ENCODE data around the gene PALB2. TPM values are rescaled to one million over a fixed set of nuclear protein-coding genes. Genes with fewer than 3 reads are reported as not detected.
A peak's percentile ranks its signal among the peaks of the same experiment; 100 is the strongest.

PALB2 gene
- total RNA-seq, 1 experiment from 2014 or later, result 19.1 TPM

GRCh38 chr16:23595246-23595950 lies 45.7 kb downstream of the PALB2 start:
- H3F3A ChIP-seq (ENCODE audit: insufficient read depth, low read depth), result no peaks in the 10 kb centered on the region
- H3K27me3 ChIP-seq (ENCODE audit: insufficient read depth, low read depth), result no peaks in the 10 kb centered on the region
- intact Hi-C loops (cut with micrococcal nuclease; ENCODE audit: unreplicated experiment), result loop anchor here (5.0 kb wide), 1 partner anchor 47 kb away; the partner anchor contains the start of genes DCTN5 and PALB2
- peaks cover 3% of the 10 kb centered on the region; the same call in 1 of the 2 replicates for H3K4me1 ChIP-seq (replicated peaks; ENCODE audit: insufficient read depth)
- CTCF ChIA-PET, result no interaction called here
- peaks cover 52% of the 10 kb centered on the region for H3K79me2 ChIP-seq (ENCODE audit: low read depth)
- TSS peak; percentile 26 for BruUV-seq (replicated peaks)
- H3K9me3 ChIP-seq (ENCODE audit: insufficient read depth, low read depth), result no peaks in the 10 kb centered on the region
- peak overlapping the region; percentile 93 for H2AFZ ChIP-seq
- H3K9me2 ChIP-seq (ENCODE audit: insufficient read depth), result no peaks in the 10 kb centered on the region
- peak overlapping the region; percentile 22 for H3K27ac ChIP-seq
- TF ChIP-seq EZH2 (IDR thresholded peaks at IDR 0.05; ENCODE audit: low read depth) (no peak), CTCF (conservative IDR thresholded peaks at IDR 0.05) (no peak)
- peaks cover 13% of the 10 kb centered on the region for H3K36me3 ChIP-seq (ENCODE audit: low read depth)
- peak overlapping the region; percentile 93 for H3K4me2 ChIP-seq
- POLR2A ChIA-PET (ENCODE audit: unreplicated experiment), result interaction anchor here (0.6 kb wide), 1 partner anchor 20 kb away, joined by 5 read pairs; no protein-coding TSS in a partner anchor
- no peak for DNase-seq
- H3K4me3 ChIP-seq, result peak overlapping the region; percentile 96
- H4K20me1 ChIP-seq (ENCODE audit: insufficient read depth), result peaks cover 39% of the 10 kb centered on the region

GRCh38 chr16:23594186-23594585 lies 46.9 kb downstream of the PALB2 start:
- ChIA-PET POLR2A (ENCODE audit: unreplicated experiment) (no interaction called here), CTCF (interaction anchor here (0.6 kb wide), 1 partner anchor 48 kb away, joined by 6 read pairs; no protein-coding TSS in a partner anchor)
- peaks cover 57% of the 10 kb centered on the region for H3K79me2 ChIP-seq (ENCODE audit: low read depth)
- H2AFZ ChIP-seq, result no peak overlapping the region
- peak overlapping the region; percentile 93 for H3K4me2 ChIP-seq
- no peaks in the 10 kb centered on the region for H3F3A ChIP-seq (ENCODE audit: insufficient read depth, low read depth)
- no peaks in the 10 kb centered on the region for H3K9me3 ChIP-seq (ENCODE audit: insufficient read depth, low read depth)
- TF ChIP-seq CTCF (conservative IDR thresholded peaks at IDR 0.05) (no peak), EZH2 (IDR thresholded peaks at IDR 0.05; ENCODE audit: low read depth) (no peak)
- H3K4me3 ChIP-seq, result no peak overlapping the region; the same call in 1 of the 2 replicates
- H3K27ac ChIP-seq, result no peak overlapping the region
- no peak for DNase-seq
- intact Hi-C loops (cut with micrococcal nuclease; ENCODE audit: unreplicated experiment), result no loop called here
- no TSS peak for BruUV-seq (replicated peaks)
- peaks cover 48% of the 10 kb centered on the region for H4K20me1 ChIP-seq (ENCODE audit: insufficient read depth)
- no peaks in the 10 kb centered on the region for H3K9me2 ChIP-seq (ENCODE audit: insufficient read depth)
- H3K27me3 ChIP-seq (ENCODE audit: insufficient read depth, low read depth), result no peaks in the 10 kb centered on the region
- H3K36me3 ChIP-seq (ENCODE audit: low read depth), result peaks cover 13% of the 10 kb centered on the region
- H3K4me1 ChIP-seq (replicated peaks; ENCODE audit: insufficient read depth), result peaks cover 3% of the 10 kb centered on the region; the same call in 1 of the 2 replicates

GRCh38 chr16:23590181-23590580 lies 50.9 kb downstream of the PALB2 start:
- no peak for TF ChIP-seq CTCF (conservative IDR thresholded peaks at IDR 0.05)
- no peak for TF ChIP-seq EZH2 (IDR thresholded peaks at IDR 0.05; ENCODE audit: low read depth)
- no TSS peak for BruUV-seq (replicated peaks)
- no peak overlapping the region for H3K4me3 ChIP-seq
- CTCF ChIA-PET, result no interaction called here
- peaks cover 47% of the 10 kb centered on the region for H3K79me2 ChIP-seq (ENCODE audit: low read depth)
- no peak overlapping the region for H3K4me2 ChIP-seq
- peaks cover 34% of the 10 kb centered on the region for H3K36me3 ChIP-seq (ENCODE audit: low read depth)
- peaks cover 3% of the 10 kb centered on the region; the same call in 1 of the 2 replicates for H3K4me1 ChIP-seq (replicated peaks; ENCODE audit: insufficient read depth)
- no peak for DNase-seq
- H3K27me3 ChIP-seq (ENCODE audit: insufficient read depth, low read depth), result no peaks in the 10 kb centered on the region
- intact Hi-C loops (cut with micrococcal nuclease; ENCODE audit: unreplicated experiment), result no loop called here
- H3K9me3 ChIP-seq (ENCODE audit: insufficient read depth, low read depth), result no peaks in the 10 kb centered on the region
- H3K27ac ChIP-seq, result no peak overlapping the region
- H4K20me1 ChIP-seq (ENCODE audit: insufficient read depth), result peaks cover 75% of the 10 kb centered on the region
- no peaks in the 10 kb centered on the region for H3K9me2 ChIP-seq (ENCODE audit: insufficient read depth)
- no peak overlapping the region for H2AFZ ChIP-seq
- no peaks in the 10 kb centered on the region for H3F3A ChIP-seq (ENCODE audit: insufficient read depth, low read depth)
- POLR2A ChIA-PET (ENCODE audit: unreplicated experiment), result no interaction called here
